ENCODE measurements around the gene PACSIN2.

PACSIN2 gene

GRCh38 chr22:43042101-43042780 lies 27.3 kb upstream of the PACSIN2 start:
- TF ChIP-seq CTCF (IDR thresholded peaks at IDR 0.05), result no peak

GRCh38 chr22:43039800-43040199 lies 24.9 kb upstream of the PACSIN2 start:
- no peak for TF ChIP-seq CTCF (IDR thresholded peaks at IDR 0.05)

DNA sequence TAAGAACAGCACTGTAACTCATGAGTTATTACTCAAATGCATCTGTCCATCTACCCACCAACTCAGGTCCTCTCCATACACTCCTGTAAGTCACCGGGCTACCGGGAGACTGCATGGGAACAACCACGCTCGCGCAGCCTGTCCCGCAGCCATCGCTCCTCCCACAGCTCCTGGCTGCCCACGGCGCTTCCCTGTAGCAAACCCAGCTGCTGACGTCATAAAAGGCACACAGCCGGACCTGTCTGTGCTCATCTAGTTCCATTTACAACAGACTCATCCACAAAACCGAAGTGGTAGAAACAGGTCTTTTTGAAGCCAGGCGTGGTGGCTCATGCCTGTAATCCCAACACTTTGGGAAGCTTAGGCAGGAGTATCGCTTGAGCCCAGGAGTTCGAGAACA lies 23.4 kb upstream of the PACSIN2 start:
- TF ChIP-seq CTCF (IDR thresholded peaks at IDR 0.05), result no peak

DNA sequence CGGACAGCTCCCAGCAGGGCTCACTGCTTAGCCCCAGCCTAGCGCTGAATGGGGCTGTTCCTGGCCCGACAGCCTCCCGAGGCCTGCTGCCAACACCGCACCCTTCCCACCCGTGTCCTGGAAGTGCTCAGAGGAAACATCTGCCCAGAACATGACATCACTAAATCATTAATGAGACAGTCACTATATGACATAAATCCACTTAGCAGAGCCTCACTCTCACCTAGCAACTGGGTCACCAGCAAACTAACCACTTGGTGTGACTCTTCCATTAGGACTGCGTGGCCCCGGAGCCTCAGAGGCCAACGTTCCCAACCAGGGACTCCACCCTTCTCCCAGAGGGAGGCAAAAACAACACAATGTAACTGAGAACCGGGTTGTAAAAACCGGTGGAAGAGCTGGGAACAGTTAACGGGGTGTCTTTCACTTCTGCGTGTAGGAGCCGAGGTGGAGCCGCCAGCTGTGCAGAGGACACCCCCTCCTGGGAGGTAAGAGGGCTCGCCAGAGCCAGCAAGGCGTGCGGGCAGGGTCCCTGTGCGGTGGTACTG lies 21.4 kb upstream of the PACSIN2 start:
- TF ChIP-seq CTCF (IDR thresholded peaks at IDR 0.05), result no peak

- TF ChIP-seq CTCF (IDR thresholded peaks at IDR 0.05), result no peak
Observed at GRCh38 chr22:43035250-43035649, 20.3 kb upstream of the PACSIN2 start.

DNA sequence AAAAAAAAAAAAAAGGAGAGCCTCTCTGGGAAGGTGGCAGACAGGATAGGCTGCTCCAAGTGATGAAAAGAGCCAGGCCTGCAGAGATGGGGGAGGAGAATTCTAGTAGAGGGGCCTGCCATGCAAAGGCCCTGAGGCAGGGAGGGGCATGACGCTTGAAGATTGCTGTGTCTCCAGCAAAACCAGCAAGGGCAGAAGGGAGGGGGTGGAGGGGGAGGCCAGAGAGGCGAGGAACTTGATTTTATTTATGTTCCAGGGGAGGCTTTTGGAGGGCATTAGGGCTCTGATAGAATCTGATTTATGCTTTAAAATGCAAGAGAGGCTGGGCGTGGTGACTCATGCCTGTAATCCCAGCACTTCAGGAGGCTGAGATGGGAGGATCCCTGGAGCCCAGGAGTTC lies 16.7 kb upstream of the PACSIN2 start:
- no peak for TF ChIP-seq CTCF (IDR thresholded peaks at IDR 0.05)

GRCh38 chr22:43018615-43019014 lies 3.7 kb upstream of the PACSIN2 start:
- TF ChIP-seq CTCF (IDR thresholded peaks at IDR 0.05), result no peak

Data from LNCAP (cell line).